GM12875 (cell line): ENCODE results near the gene TMC8.

Source experiments
- H3K4me3 ChIP-seq: one replicate; pipeline ENCODE4 v1.5.1; 2011; ENCODE audit warnings: low read depth, low read length, control low read depth
- CTCF ChIP-seq: IDR thresholded peaks from 2 replicates; pipeline ENCODE4 v1.5.1; 2011; ENCODE audit warnings: low read depth, mild to moderate bottlenecking, control low read depth, inconsistent platforms, low read length, moderate library complexity, borderline replicate concordance; ENCODE audit not compliant: insufficient read depth

TMC8 gene

GRCh38 chr17:78144147-78144719 is 13.7 kb downstream of the TMC8 start:
- H3K4me3 ChIP-seq, result no peak overlapping the region
- TF ChIP-seq CTCF, result no peak

GRCh38 chr17:78144736-78145641 is 14.4 kb downstream of the TMC8 start:
- no peak for TF ChIP-seq CTCF
- no peak overlapping the region for H3K4me3 ChIP-seq

GRCh38 chr17:78146471-78146869 is 15.9 kb downstream of the TMC8 start:
- no peak overlapping the region for H3K4me3 ChIP-seq
- TF ChIP-seq CTCF, result no peak

GRCh38 chr17:78146881-78147280 is 16.3 kb downstream of the TMC8 start:
- H3K4me3 ChIP-seq, result no peak overlapping the region
- no peak for TF ChIP-seq CTCF

GRCh38 chr17:78147315-78147998 is 16.9 kb downstream of the TMC8 start:
- TF ChIP-seq CTCF, result no peak
- no peak overlapping the region for H3K4me3 ChIP-seq

- no peak overlapping the region for H3K4me3 ChIP-seq
- TF ChIP-seq CTCF, result no peak
Measured at GRCh38 chr17:78148286-78149016, 17.9 kb downstream of the TMC8 start.
